ENCODE data around the gene BPIFB3. TPM values are rescaled to one million over a fixed set of nuclear protein-coding genes. Genes with fewer than 3 reads are reported as not detected.
"Not testable (repeated sequence)": the region's sequence is repeated elsewhere in the genome, so short reads cannot be mapped to it uniquely, and the experiment has no call there.

BPIFB3 gene
- total RNA-seq, 1 donor from 2014 or later = not detected

- no peak for DNase-seq (ENCODE audit: low read depth, low spot score)
Observed at GRCh38 chr20:33027769-33028751, 25.6 kb upstream of the BPIFB3 start.

GRCh38 chr20:33028875-33029274 lies 24.8 kb upstream of the BPIFB3 start:
- no peak for DNase-seq (ENCODE audit: low read depth, low spot score)

- DNase-seq (ENCODE audit: low read depth, low spot score) = no peak
Observed at GRCh38 chr20:33030076-33030475, 23.6 kb upstream of the BPIFB3 start.

- no peak for DNase-seq (ENCODE audit: low read depth, low spot score)
Observed at GRCh38 chr20:33030569-33030968, 23.1 kb upstream of the BPIFB3 start.

GRCh38 chr20:33031531-33031930 lies 22.2 kb upstream of the BPIFB3 start, which contains the start of gene BPIFB6:
TSS of gene BPIFB6 (plus strand) at chr20:33031648. CDS start at chr20:33031648, 0 bp downstream.
- no peak for DNase-seq (ENCODE audit: low read depth, low spot score)

GRCh38 chr20:33032555-33032954 lies 21.1 kb upstream of the BPIFB3 start:
- DNase-seq (ENCODE audit: low read depth, low spot score) = no peak

GRCh38 chr20:33033381-33033780 lies 20.3 kb upstream of the BPIFB3 start:
- DNase-seq (ENCODE audit: low read depth, low spot score) = no peak

- no peak for DNase-seq (ENCODE audit: low read depth, low spot score)
Observed at GRCh38 chr20:33034115-33034514, 19.6 kb upstream of the BPIFB3 start.

- DNase-seq (ENCODE audit: low read depth, low spot score) = no peak
Observed at GRCh38 chr20:33034901-33035492, 18.7 kb upstream of the BPIFB3 start.

GRCh38 chr20:33037456-33037855 lies 16.2 kb upstream of the BPIFB3 start:
- DNase-seq (ENCODE audit: low read depth, low spot score) = no peak

- no peak for DNase-seq (ENCODE audit: low read depth, low spot score)
Observed at GRCh38 chr20:33038243-33038642, 15.5 kb upstream of the BPIFB3 start.

- no peak for DNase-seq (ENCODE audit: low read depth, low spot score)
Observed at GRCh38 chr20:33042430-33042829, 11.3 kb upstream of the BPIFB3 start.

GRCh38 chr20:33042983-33043730 lies 10.5 kb upstream of the BPIFB3 start:
- DNase-seq (ENCODE audit: low read depth, low spot score) = no peak

- DNase-seq (ENCODE audit: low read depth, low spot score) = no peak
Observed at GRCh38 chr20:33043731-33044181, 9.9 kb upstream of the BPIFB3 start.

GRCh38 chr20:33045129-33045721 lies 8.5 kb upstream of the BPIFB3 start:
- DNase-seq (ENCODE audit: low read depth, low spot score) = not testable (repeated sequence)

GRCh38 chr20:33046412-33046811 lies 7.3 kb upstream of the BPIFB3 start:
- DNase-seq (ENCODE audit: low read depth, low spot score) = no peak

GRCh38 chr20:33051333-33051732 lies 2.4 kb upstream of the BPIFB3 start:
- DNase-seq (ENCODE audit: low read depth, low spot score) = no peak

GRCh38 chr20:33054381-33054780 lies 678 bp downstream of the BPIFB3 start:
- DNase-seq (ENCODE audit: low read depth, low spot score) = no peak

- DNase-seq (ENCODE audit: low read depth, low spot score) = no peak
Observed at GRCh38 chr20:33054791-33055190, 1.1 kb downstream of the BPIFB3 start.

- no peak for DNase-seq (ENCODE audit: low read depth, low spot score)
Observed at GRCh38 chr20:33059136-33059535, 5.4 kb downstream of the BPIFB3 start.

- no peak for DNase-seq (ENCODE audit: low read depth, low spot score)
Observed at GRCh38 chr20:33059741-33060390, 6.2 kb downstream of the BPIFB3 start.

Data from pulmonary artery endothelial cell (primary cell).